ENCODE data around the gene MT1A.
"Not testable (repeated sequence)": the region's sequence is repeated elsewhere in the genome, so short reads cannot be mapped to it uniquely, and the experiment has no call there.

MT1A gene

GRCh38 chr16:56610609-56611111 is 27.8 kb upstream of the MT1A start:
- DNase-seq = no peak

GRCh38 chr16:56611281-56611833 is 27.1 kb upstream of the MT1A start:
- DNase-seq = no peak

- no peak for DNase-seq
Observed at GRCh38 chr16:56613706-56614105, 24.8 kb upstream of the MT1A start.

- no peak for DNase-seq
Observed at GRCh38 chr16:56614549-56614991, 23.9 kb upstream of the MT1A start.

GRCh38 chr16:56615353-56615752 is 23.1 kb upstream of the MT1A start:
- DNase-seq = no peak

GRCh38 chr16:56616608-56617211 is 21.8 kb upstream of the MT1A start:
- DNase-seq = no peak

GRCh38 chr16:56617212-56618085 is 21.0 kb upstream of the MT1A start:
- no peak for DNase-seq

- DNase-seq = no peak
Observed at GRCh38 chr16:56618138-56618537, 20.3 kb upstream of the MT1A start.

- DNase-seq = no peak
Observed at GRCh38 chr16:56620339-56620897, 18.0 kb upstream of the MT1A start.

- not testable (repeated sequence) for DNase-seq
Observed at GRCh38 chr16:56621665-56622445, 16.6 kb upstream of the MT1A start.

GRCh38 chr16:56623184-56623583 is 15.3 kb upstream of the MT1A start:
- DNase-seq = not testable (repeated sequence)

GRCh38 chr16:56623637-56624036 is 14.8 kb upstream of the MT1A start:
- no peak for DNase-seq

GRCh38 chr16:56625140-56625942 is 13.1 kb upstream of the MT1A start, which contains the start of gene MT1E:
Gene MT1E (plus strand): TSS chr16:56625781. CDS start chr16:56625852, 71 bp downstream.
- no peak for DNase-seq

GRCh38 chr16:56625943-56626654 is 12.4 kb upstream of the MT1A start:
- DNase-seq = no peak

GRCh38 chr16:56626685-56627084 is 11.8 kb upstream of the MT1A start:
- no peak for DNase-seq

GRCh38 chr16:56628486-56629350 is 9.7 kb upstream of the MT1A start:
- no peak for DNase-seq

- no peak for DNase-seq
Observed at GRCh38 chr16:56629531-56629930, 8.9 kb upstream of the MT1A start.

- no peak for DNase-seq
Observed at GRCh38 chr16:56630134-56630533, 8.3 kb upstream of the MT1A start.

- DNase-seq = no peak
Observed at GRCh38 chr16:56631197-56631596, 7.3 kb upstream of the MT1A start.

GRCh38 chr16:56631832-56632155 is 6.7 kb upstream of the MT1A start:
- no peak for DNase-seq
